Small intestine (tissue), 7 donors: ENCODE measurements around the gene SCRN3. TPM values are rescaled to one million over a fixed set of nuclear protein-coding genes. Genes with fewer than 3 reads are reported as not detected.
A peak's percentile ranks its signal among the peaks of the same experiment; 100 is the strongest.

Experiments used
- DNase-seq, 2 donors: peaks; one replicate each; pipeline versions ENCODE4 v3.0.0 to v3.0.0-alpha.2; 2013
- FAIRE-seq: peaks from 2 replicates; lab custom pipeline; 2012; peaks lifted over from hg19 to GRCh38; lab: Jason Lieb, UNC
- H3K27ac ChIP-seq, 3 donors: one replicate each; pipeline ENCODE4 v1.5.1; 2013; ENCODE audit warnings: low read length in 2 of 3, mild to moderate bottlenecking in 2 of 3, control low read depth in 1 of 3, inconsistent platforms in 1 of 3, low read depth in 1 of 3, moderate library complexity in 1 of 3
- H3K27me3 ChIP-seq, 3 donors: one replicate each; pipeline ENCODE4 v1.6.1; 2013; ENCODE audit warnings: low read length in 3 of 3, inconsistent platforms in 1 of 3; ENCODE audit not compliant: control insufficient read depth in 3 of 3, insufficient read depth in 3 of 3
- H3K36me3 ChIP-seq, 3 donors: one replicate each; pipeline ENCODE4 v1.6.1; 2013; ENCODE audit warnings: low read length in 3 of 3, inconsistent platforms in 1 of 3, low read depth in 1 of 3, mild to moderate bottlenecking in 1 of 3, moderate library complexity in 1 of 3; ENCODE audit not compliant: control insufficient read depth in 3 of 3, insufficient read depth in 2 of 3
- H3K4me1 ChIP-seq, 3 donors: one replicate each; pipeline ENCODE4 v1.6.1; 2013; ENCODE audit warnings: low read length in 2 of 3, inconsistent platforms in 1 of 3, low read depth in 1 of 3, mild to moderate bottlenecking in 1 of 3, moderate library complexity in 1 of 3; ENCODE audit not compliant: control insufficient read depth in 3 of 3, insufficient read depth in 2 of 3
- H3K4me3 ChIP-seq, 3 donors: one replicate each; pipeline ENCODE4 v1.5.1; 2013; ENCODE audit warnings: low read length in 3 of 3, control low read depth in 1 of 3, inconsistent platforms in 1 of 3, low read depth in 1 of 3, mild to moderate bottlenecking in 1 of 3, moderate library complexity in 1 of 3
- H3K9me3 ChIP-seq, 2 donors: one replicate each; pipeline ENCODE4 v1.6.1; 2013; ENCODE audit warnings: low read depth in 1 of 2, low read length in 1 of 2; ENCODE audit not compliant: control insufficient read depth in 2 of 2, insufficient read depth in 1 of 2
- WGBS, 3 donors: extraction: QIAGEN DNeasy Blood & Tissue Kit; methylation state at CpG; one replicate each; pipeline ENCODE4 v1.1.7; 2013; 5-methylcytosine and 5-hydroxymethylcytosine counted together
- polyA plus RNA-seq, 4 donors: library from polyadenylated mRNA; stranded (reverse) in 3 of 4; unstranded in 1 of 4; fragments of 200-250 nt in 3 of 4; fragments of 120-200 nt in 1 of 4; gene quantifications; one replicate each; pipeline versions ENCODE4 v1.2.1 to v1.2.3, GENCODE V29; 2013
- donor health status: healthy with polysubstance abuse.
- donor health status: control.
- donor health status: control.
- donor health status: Bipolar disorder and iron deficiency.
- donor health status: healthy.

Gene SCRN3
- polyA plus RNA-seq, 4 donors = 11.1 to 33.3 (median 19.7) TPM

GRCh38 chr2:174412256-174412655 is 16.7 kb downstream of the SCRN3 start:
- no peak overlapping the region for H3K27ac ChIP-seq
- FAIRE-seq (no peak), DNase-seq (no peak)
- H3K27me3 ChIP-seq = no peaks in the 10 kb centered on the region
- H3K9me3 ChIP-seq = no peaks in the 10 kb centered on the region
- no peaks in the 10 kb centered on the region for H3K4me1 ChIP-seq
- no peak overlapping the region for H3K4me3 ChIP-seq
- peaks cover 0 to 9% (median 5%) of the 10 kb centered on the region in 3 donors for H3K36me3 ChIP-seq

- DNase-seq (no peak), FAIRE-seq (no peak)
- Histone ChIP-seq H3K27ac (no peak overlapping the region), H3K4me3 (no peak overlapping the region), H3K9me3 (no peaks in the 10 kb centered on the region), H3K4me1 (no peaks in the 10 kb centered on the region), H3K27me3 (no peaks in the 10 kb centered on the region), H3K36me3 (peaks cover 0 to 7% (median 2%) of the 10 kb centered on the region in 3 donors)
- WGBS, 3 donors = 85 to 95% (median 95%) methylated on average over 1 of the region's 1 CpG
Measured at GRCh38 chr2:174428214-174428613, 32.7 kb downstream of the SCRN3 start.

GRCh38 chr2:174430066-174430465 is 34.5 kb downstream of the SCRN3 start:
- Histone ChIP-seq H3K4me1 (no peaks in the 10 kb centered on the region), H3K27ac (no peak overlapping the region), H3K36me3 (peaks cover 0 to 4% (median 0%) of the 10 kb centered on the region in 3 donors), H3K27me3 (no peaks in the 10 kb centered on the region), H3K9me3 (no peaks in the 10 kb centered on the region), H3K4me3 (no peak overlapping the region)
- FAIRE-seq = no peak
- 79 to 99% (median 96%) methylated on average over 2 of the region's 2 CpGs for WGBS, 3 donors
- no peak for DNase-seq

GRCh38 chr2:174431902-174432301 is 36.4 kb downstream of the SCRN3 start:
- no peaks in the 10 kb centered on the region for H3K36me3 ChIP-seq
- DNase-seq = no peak
- no peak overlapping the region for H3K27ac ChIP-seq
- no peaks in the 10 kb centered on the region for H3K27me3 ChIP-seq
- H3K4me1 ChIP-seq = no peaks in the 10 kb centered on the region
- 97 to 100% (median 100%) methylated on average over 1 of the region's 1 CpG for WGBS, 3 donors
- no peaks in the 10 kb centered on the region for H3K9me3 ChIP-seq
- FAIRE-seq = peak; percentile 51
- no peak overlapping the region for H3K4me3 ChIP-seq

GRCh38 chr2:174436351-174436750 is 40.8 kb downstream of the SCRN3 start:
- no peaks in the 10 kb centered on the region for H3K36me3 ChIP-seq
- no peak for FAIRE-seq
- H3K27ac ChIP-seq = no peak overlapping the region
- no peaks in the 10 kb centered on the region for H3K4me1 ChIP-seq
- H3K4me3 ChIP-seq = no peak overlapping the region
- DNase-seq = no peak
- no peaks in the 10 kb centered on the region for H3K27me3 ChIP-seq
- no peaks in the 10 kb centered on the region for H3K9me3 ChIP-seq

GRCh38 chr2:174438146-174438886 is 42.8 kb downstream of the SCRN3 start:
- H3K36me3 ChIP-seq = no peaks in the 10 kb centered on the region
- H3K4me3 ChIP-seq = no peak overlapping the region
- H3K27me3 ChIP-seq = no peaks in the 10 kb centered on the region
- FAIRE-seq = no peak
- DNase-seq = no peak
- no peak overlapping the region for H3K27ac ChIP-seq
- no peaks in the 10 kb centered on the region for H3K9me3 ChIP-seq
- H3K4me1 ChIP-seq = no peaks in the 10 kb centered on the region
- WGBS, 3 donors = 89 to 95% (median 89%) methylated on average over 13 of the region's 13 CpGs

- no peak for DNase-seq
Measured at GRCh38 chr2:174439323-174439722, 43.8 kb downstream of the SCRN3 start.

GRCh38 chr2:174439950-174440349 is 44.4 kb downstream of the SCRN3 start:
- DNase-seq = no peak
- Histone ChIP-seq H3K27me3 (no peaks in the 10 kb centered on the region), H3K9me3 (no peaks in the 10 kb centered on the region), H3K27ac (no peak overlapping the region), H3K4me3 (no peak overlapping the region), H3K4me1 (no peaks in the 10 kb centered on the region), H3K36me3 (no peaks in the 10 kb centered on the region)
- WGBS, 3 donors = 82 to 95% (median 92%) methylated on average over 2 of the region's 2 CpGs
- no peak for FAIRE-seq

More at GRCh38 chr2:174439323-174439722, 43.8 kb downstream of the SCRN3 start:
- no peaks in the 10 kb centered on the region for H3K4me1 ChIP-seq
- H3K36me3 ChIP-seq = no peaks in the 10 kb centered on the region
- H3K9me3 ChIP-seq = no peaks in the 10 kb centered on the region
- WGBS, 3 donors = 87 to 95% (median 91%) methylated on average over 2 of the region's 2 CpGs
- H3K27me3 ChIP-seq = no peaks in the 10 kb centered on the region
- FAIRE-seq = no peak
- no peak overlapping the region for H3K27ac ChIP-seq
- H3K4me3 ChIP-seq = no peak overlapping the region
